Muscle of arm (tissue), 12 donors: ENCODE measurements around the gene ATRAID. TPM values are rescaled to one million over a fixed set of nuclear protein-coding genes. Genes with fewer than 3 reads are reported as not detected.

Experiments used
- polyA plus RNA-seq, 12 donors: library from polyadenylated mRNA; unstranded; fragments of 120-200 nt; gene quantifications; one replicate each; pipeline ENCODE4 v1.2.1, GENCODE V29; 2013; ENCODE audit not compliant: insufficient read length in 12 of 12

The ATRAID gene
- polyA plus RNA-seq, 12 donors: 85.6 to 115 (median 98.3) TPM; not detected in 1

Other genes starting within 250 kb of the ATRAID start
- gene MAPRE3, start 241.4 kb upstream of the ATRAID start, polyA plus RNA-seq: 100 to 1,000 TPM in 1 of 12 donors, 10 to 100 TPM in 11; 18.0 to 332 (median 26.6) TPM
- 10 to 100 TPM in 11 of 12 donors, not detected in 1; 48.5 to 80.4 (median 65.7) TPM for gene TMEM214, start 179.1 kb upstream of the ATRAID start, polyA plus RNA-seq
- 10 to 100 TPM in 11 of 12 donors, not detected in 1; 17.0 to 62.7 (median 20.1) TPM for gene AGBL5, start 160.4 kb upstream of the ATRAID start, polyA plus RNA-seq
- 100 to 1,000 TPM in 11 of 12 donors, not detected in 1; 209 to 311 (median 238) TPM for gene OST4, start 140.4 kb upstream of the ATRAID start, polyA plus RNA-seq
- 100 to 1,000 TPM in 1 of 12 donors, 10 to 100 TPM in 10, not detected in 1; 39.9 to 107 (median 64.1) TPM for gene EMILIN1, start 133.4 kb upstream of the ATRAID start, polyA plus RNA-seq
- 1 to 10 TPM in 11 of 12 donors, not detected in 1; 1.1 to 7.6 (median 2.1) TPM for gene KHK, start 125.3 kb upstream of the ATRAID start, polyA plus RNA-seq
- 1 to 10 TPM in 9 of 12 donors, under 1 TPM in 1, not detected in 2; 0.62 to 4.6 (median 1.8) TPM for gene CGREF1, start 92.9 kb upstream of the ATRAID start, polyA plus RNA-seq
- under 1 TPM in 10 of 12 donors, not detected in 2; 0.12 to 0.70 (median 0.34) TPM for gene ABHD1, start 88.2 kb upstream of the ATRAID start, polyA plus RNA-seq
- 10 to 100 TPM in 11 of 12 donors, not detected in 1; 24.1 to 39.8 (median 33.6) TPM for gene PREB, start 77.4 kb upstream of the ATRAID start, polyA plus RNA-seq
- not detected for gene PRR30, start 72.6 kb upstream of the ATRAID start, polyA plus RNA-seq
- gene TCF23, start 63.0 kb upstream of the ATRAID start, polyA plus RNA-seq: under 1 TPM in 10 of 12 donors, not detected in 2; 0.18 to 0.44 (median 0.30) TPM
- 10 to 100 TPM in 11 of 12 donors, not detected in 1; 11.1 to 25.1 (median 17.6) TPM for gene SLC5A6, start 227 bp downstream of the ATRAID start, polyA plus RNA-seq
- 10 to 100 TPM in 11 of 12 donors, not detected in 1; 18.7 to 45.3 (median 24.5) TPM for gene CAD, start 5.3 kb downstream of the ATRAID start, polyA plus RNA-seq
- gene SLC30A3, start 51.0 kb downstream of the ATRAID start, polyA plus RNA-seq: 1 to 10 TPM in 3 of 12 donors, under 1 TPM in 7, not detected in 2; 0.18 to 2.2 (median 0.81) TPM
- under 1 TPM in 7 of 12 donors, not detected in 5; 0.14 to 0.74 (median 0.28) TPM for gene DNAJC5G, start 63.4 kb downstream of the ATRAID start, polyA plus RNA-seq
- 100 to 1,000 TPM in 4 of 12 donors, 10 to 100 TPM in 7, not detected in 1; 34.2 to 125 (median 94.4) TPM for gene TRIM54, start 70.4 kb downstream of the ATRAID start, polyA plus RNA-seq
- 1 to 10 TPM in 7 of 12 donors, under 1 TPM in 3, not detected in 2; 0.59 to 2.1 (median 1.4) TPM for gene UCN, start 96.4 kb downstream of the ATRAID start, polyA plus RNA-seq
- gene MPV17, start 111.1 kb downstream of the ATRAID start, polyA plus RNA-seq: 10 to 100 TPM in 11 of 12 donors, not detected in 1; 37.8 to 89.1 (median 51.3) TPM
- gene GTF3C2, start 144.7 kb downstream of the ATRAID start, polyA plus RNA-seq: 10 to 100 TPM in 11 of 12 donors, not detected in 1; 24.0 to 46.5 (median 31.3) TPM
- 10 to 100 TPM in 11 of 12 donors, not detected in 1; 29.0 to 37.7 (median 32.5) TPM for gene EIF2B4, start 158.3 kb downstream of the ATRAID start, polyA plus RNA-seq
- 10 to 100 TPM in 11 of 12 donors, not detected in 1; 56.4 to 82.2 (median 69.6) TPM for gene SNX17, start 158.6 kb downstream of the ATRAID start, polyA plus RNA-seq
- 10 to 100 TPM in 9 of 12 donors, 1 to 10 TPM in 2, not detected in 1; 9.1 to 20.0 (median 11.6) TPM for gene ZNF513, start 168.7 kb downstream of the ATRAID start, polyA plus RNA-seq
- 10 to 100 TPM in 11 of 12 donors, not detected in 1; 42.8 to 64.1 (median 54.4) TPM for gene PPM1G, start 197.6 kb downstream of the ATRAID start, polyA plus RNA-seq
- 100 to 1,000 TPM in 11 of 12 donors, not detected in 1; 112 to 127 (median 120) TPM for gene NRBP1, start 216.6 kb downstream of the ATRAID start, polyA plus RNA-seq
- 1 to 10 TPM in 9 of 12 donors, under 1 TPM in 1, not detected in 2; 0.74 to 4.6 (median 2.2) TPM for gene KRTCAP3, start 230.3 kb downstream of the ATRAID start, polyA plus RNA-seq